Suprapubic skin (tissue), 4 donors: ENCODE data around the gene QSOX1. TPM values are rescaled to one million over a fixed set of nuclear protein-coding genes. Genes with fewer than 3 reads are reported as not detected.

Experiments used
- DNase-seq, 2 donors: peaks; one replicate each; pipeline ENCODE4 v3.0.0-alpha.2; 2019; ENCODE audit warnings: low spot score in 2 of 2
- H3K27ac ChIP-seq: fragments of 200-600 bp; sonication (generic); one replicate; pipeline ENCODE4 v1.5.1; 2019
- H3K27me3 ChIP-seq: fragments of 200-600 bp; sonication (generic); one replicate; pipeline ENCODE4 v1.5.1; 2019
- H3K36me3 ChIP-seq: fragments of 200-600 bp; sonication (generic); one replicate; pipeline ENCODE4 v1.5.1; 2019
- H3K4me1 ChIP-seq: fragments of 200-600 bp; sonication (generic); one replicate; pipeline ENCODE4 v1.5.1; 2019
- H3K4me3 ChIP-seq: fragments of 200-600 bp; sonication (generic); one replicate; pipeline ENCODE4 v1.5.1; 2019; ENCODE audit warnings: mild to moderate bottlenecking
- H3K9me3 ChIP-seq: fragments of 200-600 bp; sonication (generic); one replicate; pipeline ENCODE4 v1.5.1; 2019
- CTCF ChIP-seq, 2 donors: fragments of 200-600 bp in 1 of 2; fragments of 450-650 bp in 1 of 2; sonication (generic) in 1 of 2; IDR thresholded peaks; one replicate each; pipeline ENCODE4 v1.5.1; 2016 to 2019; ENCODE audit warnings: antibody characterized with exemption in 2 of 2, mild to moderate bottlenecking in 1 of 2, moderate library complexity in 1 of 2
- EP300 ChIP-seq: sonication (generic); formaldehyde crosslinking; IDR thresholded peaks from one replicate; pipeline ENCODE4 v1.6.1; 2017; ENCODE audit warnings: antibody characterized with exemption
- POLR2A ChIP-seq, 2 donors: fragments of 450-650 bp; IDR thresholded peaks; one replicate each; pipeline ENCODE4 v1.6.1; 2017; ENCODE audit warnings: antibody characterized with exemption in 2 of 2, mild to moderate bottlenecking in 2 of 2, moderate library complexity in 2 of 2
- POLR2AphosphoS5 ChIP-seq, 3 donors: sonication (generic); formaldehyde crosslinking; IDR thresholded peaks; one replicate each; pipeline ENCODE4 v1.6.1; 2017; ENCODE audit warnings: antibody characterized with exemption in 3 of 3
- WGBS: methylation state at CpG from one replicate; pipeline ENCODE4 v1.1.5; 2018; 5-methylcytosine and 5-hydroxymethylcytosine counted together
- total RNA-seq, 4 donors: library from RNA; depleted of rRNA; stranded (reverse); fragments of >200 nt; gene quantifications; one replicate each; pipeline ENCODE4 v1.1.0, GENCODE V29; 2016

The QSOX1 gene
- total RNA-seq, 4 donors from 2014 or later = 56.6 to 66.1 (median 61.5) TPM

DNA sequence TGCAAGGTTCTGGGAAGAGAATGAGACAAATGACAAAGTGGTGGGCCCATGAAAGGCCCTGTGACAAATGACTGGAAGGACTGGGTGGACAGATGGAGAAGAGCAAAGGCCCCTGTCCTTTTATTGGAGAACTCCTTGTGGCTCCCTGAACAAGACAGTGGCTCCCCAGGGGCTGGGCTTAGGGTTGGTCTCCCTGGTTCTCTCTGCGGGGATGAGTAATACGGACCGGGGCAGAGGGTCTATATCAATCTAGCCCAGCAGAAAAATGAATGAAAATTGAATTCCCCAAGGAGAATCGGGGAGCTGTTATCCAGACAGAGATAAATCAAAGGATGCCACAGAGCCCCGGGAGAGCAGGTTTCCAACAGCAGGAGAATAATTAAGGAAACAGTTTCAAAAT lies 70.2 kb downstream of the QSOX1 start:
- no peaks in the 10 kb centered on the region for H3K36me3 ChIP-seq
- no peaks in the 10 kb centered on the region for H3K9me3 ChIP-seq
- 53% methylated on average over 5 of the region's 5 CpGs for WGBS
- DNase-seq = no peak
- H3K27me3 ChIP-seq = peaks cover 77% of the 10 kb centered on the region
- no peak overlapping the region for H3K4me3 ChIP-seq
- peaks cover 13% of the 10 kb centered on the region for H3K4me1 ChIP-seq
- TF ChIP-seq POLR2A (IDR thresholded peaks at IDR 0.05) (no peak), EP300 (no peak), POLR2AphosphoS5 (IDR thresholded peaks at IDR 0.05) (no peak), CTCF (IDR thresholded peaks at IDR 0.05) (no peak)
- no peak overlapping the region for H3K27ac ChIP-seq

DNA sequence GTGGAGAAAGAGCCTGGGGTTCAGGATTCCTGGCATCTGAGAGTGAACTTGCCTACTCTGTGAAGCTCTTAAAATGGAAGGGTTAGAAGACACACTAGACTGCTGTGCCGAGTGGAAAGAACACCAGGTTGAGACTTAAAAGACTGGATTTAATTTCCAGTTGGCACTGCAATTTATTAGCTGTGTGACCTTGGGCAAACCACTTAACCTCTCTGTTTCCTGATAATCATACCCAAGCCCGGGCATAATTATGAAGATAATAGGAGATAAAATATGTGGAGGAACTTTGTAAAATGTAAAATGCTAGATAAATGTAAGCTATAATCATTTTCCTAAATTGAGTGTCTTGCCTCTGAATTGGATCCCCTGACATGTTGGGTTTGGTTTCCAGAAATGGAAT lies 70.7 kb downstream of the QSOX1 start:
- Histone ChIP-seq H3K4me3 (no peak overlapping the region), H3K27ac (no peak overlapping the region), H3K9me3 (no peaks in the 10 kb centered on the region), H3K4me1 (peaks cover 18% of the 10 kb centered on the region), H3K36me3 (no peaks in the 10 kb centered on the region), H3K27me3 (peaks cover 82% of the 10 kb centered on the region)
- TF ChIP-seq POLR2AphosphoS5 (IDR thresholded peaks at IDR 0.05) = no peak
- TF ChIP-seq POLR2A (IDR thresholded peaks at IDR 0.05) = no peak
- no peak for TF ChIP-seq CTCF (IDR thresholded peaks at IDR 0.05)
- TF ChIP-seq EP300 = no peak
- WGBS = 61% methylated on average over 2 of the region's 2 CpGs
- DNase-seq = no peak

DNA sequence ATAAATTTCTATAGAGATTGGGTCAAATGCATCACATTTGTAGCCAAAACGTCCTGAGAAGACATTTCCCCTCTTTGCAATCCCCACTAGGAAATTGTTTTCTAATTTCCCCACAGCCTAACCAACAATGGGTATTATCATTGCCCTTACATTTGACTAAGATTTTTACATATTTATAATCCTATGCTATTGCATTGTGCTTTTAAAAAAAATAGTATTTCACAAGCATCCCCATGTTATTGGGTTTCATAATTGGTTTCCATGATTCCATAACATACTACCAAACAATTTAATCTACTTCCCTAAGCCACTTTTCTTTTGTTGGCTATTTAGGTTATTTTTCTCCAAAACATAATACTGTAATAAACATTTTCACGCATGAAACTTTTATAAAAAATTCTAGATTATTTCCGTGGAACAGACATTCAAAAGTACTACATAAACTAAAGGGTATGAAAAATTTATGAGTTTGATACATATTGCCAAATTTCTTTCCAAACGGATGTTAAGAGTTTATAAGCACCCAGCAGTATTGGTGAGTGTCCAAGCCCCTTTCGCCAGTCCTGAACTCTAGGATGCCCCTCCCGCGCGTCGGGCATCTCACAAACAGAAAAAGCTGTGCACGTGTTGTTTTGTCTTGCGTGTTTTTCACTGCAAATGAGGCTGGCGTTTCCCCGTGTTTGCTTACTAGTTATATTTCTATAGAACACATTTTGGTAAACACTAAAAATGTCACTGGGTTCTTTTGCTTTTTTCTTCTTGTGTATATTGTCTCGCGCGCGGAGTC lies 73.4 kb downstream of the QSOX1 start:
- H3K9me3 ChIP-seq = no peaks in the 10 kb centered on the region
- H3K4me1 ChIP-seq = peaks cover 37% of the 10 kb centered on the region
- no peak overlapping the region for H3K4me3 ChIP-seq
- no peaks in the 10 kb centered on the region for H3K36me3 ChIP-seq
- peaks cover 96% of the 10 kb centered on the region for H3K27me3 ChIP-seq
- DNase-seq = no peak
- no peak overlapping the region for H3K27ac ChIP-seq
- TF ChIP-seq POLR2AphosphoS5 (IDR thresholded peaks at IDR 0.05) (no peak), POLR2A (IDR thresholded peaks at IDR 0.05) (no peak), CTCF (IDR thresholded peaks at IDR 0.05) (no peak), EP300 (no peak)
- 30% methylated on average over 17 of the region's 17 CpGs for WGBS

DNA sequence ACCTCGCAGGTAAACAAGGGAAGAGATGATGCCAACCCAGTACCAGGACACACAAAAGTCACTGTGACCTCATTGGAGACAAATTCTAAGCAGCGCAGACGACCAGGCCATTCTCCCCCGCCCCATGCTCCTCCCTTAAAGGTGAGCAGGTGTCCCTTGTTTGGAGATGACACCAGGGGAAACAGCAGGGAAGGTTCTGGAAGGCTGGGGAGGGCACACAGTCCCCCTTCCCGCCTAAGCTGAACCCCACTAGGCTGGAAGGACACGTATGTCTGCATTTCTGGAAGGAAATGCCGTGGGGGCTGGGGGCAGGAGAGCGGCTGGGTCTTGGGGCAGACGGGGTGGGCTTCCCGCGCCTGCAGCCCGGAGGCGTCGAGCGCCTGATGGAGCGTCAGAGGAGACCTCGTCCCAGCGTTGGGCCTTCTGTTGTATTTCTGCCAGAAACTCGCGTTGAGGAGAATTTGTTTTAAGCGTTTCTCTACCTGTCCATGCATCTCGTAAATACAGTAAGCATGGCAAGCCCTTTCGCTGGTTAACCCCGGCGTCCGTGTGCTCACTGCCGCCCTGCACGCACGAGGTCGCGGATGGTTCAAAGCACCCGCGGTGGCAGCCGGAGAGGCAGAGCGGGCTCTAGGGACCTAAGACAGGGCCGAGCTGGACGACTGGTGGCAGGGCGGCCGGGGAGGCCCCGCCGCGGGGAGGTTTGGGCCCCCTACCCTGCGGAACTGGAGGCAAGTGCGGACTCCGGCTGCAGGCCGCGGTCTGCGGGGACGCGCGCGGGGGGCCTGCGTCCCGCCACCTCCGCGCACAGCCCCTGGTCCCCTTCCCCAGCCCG lies 74.2 kb downstream of the QSOX1 start:
- peaks cover 45% of the 10 kb centered on the region for H3K4me1 ChIP-seq
- peaks cover 100% of the 10 kb centered on the region for H3K27me3 ChIP-seq
- DNase-seq = no peak

More for the DNA sequence above, 74.2 kb downstream of the QSOX1 start:
- Histone ChIP-seq H3K36me3 (no peaks in the 10 kb centered on the region), H3K27ac (no peak overlapping the region), H3K4me3 (peak overlapping the region; percentile 66), H3K9me3 (no peaks in the 10 kb centered on the region)
- no peak for TF ChIP-seq EP300
- TF ChIP-seq CTCF (IDR thresholded peaks at IDR 0.05) = no peak
- no peak for TF ChIP-seq POLR2A (IDR thresholded peaks at IDR 0.05)
- no peak for TF ChIP-seq POLR2AphosphoS5 (IDR thresholded peaks at IDR 0.05)
- 6% methylated on average over 15 of the region's 57 CpGs for WGBS
